Activated T-helper 2 cell treated with anti-CD3 and anti-CD28 coated beads, Interferon-gamma antibody, Interleukin-2, Interleukin-4, amounts not matched to agents 10 μg/mL and 5 μg/mL and 100 μg/mL, durations not matched to agents 14 hours and 24 hours and 36 hours (primary cell): ENCODE results near the gene SPIB. TPM values are rescaled to one million over a fixed set of nuclear protein-coding genes. Genes with fewer than 3 reads are reported as not detected.
A peak's percentile ranks its signal among the peaks of the same experiment; 100 is the strongest.

ENCODE experiments used
- DNase-seq: peaks from one replicate; pipeline ENCODE4 v3.0.0; 2021; ENCODE audit warnings: low spot score
- H3K27ac Mint-ChIP-seq: one replicate; pipeline ENCODE4 v1.8.0; 2021; ENCODE audit warnings: mixed read lengths
- H3K27me3 Mint-ChIP-seq: one replicate; pipeline ENCODE4 v1.8.0; 2021; ENCODE audit warnings: low read depth, mixed read lengths
- H3K36me3 Mint-ChIP-seq: one replicate; pipeline ENCODE4 v1.8.0; 2021; ENCODE audit warnings: low read depth, mixed read lengths
- H3K4me1 Mint-ChIP-seq: one replicate; pipeline ENCODE4 v1.8.0; 2021; ENCODE audit warnings: low read depth, mixed read lengths
- H3K4me3 Mint-ChIP-seq: one replicate; pipeline ENCODE4 v1.8.0; 2021; ENCODE audit warnings: low read depth, mild to moderate bottlenecking, moderate library complexity, mixed read lengths
- H3K9me3 Mint-ChIP-seq: one replicate; pipeline ENCODE4 v1.8.0; 2021; ENCODE audit warnings: mixed read lengths
- intact Hi-C: fragments of 100-400 bp; cut with micrococcal nuclease; formaldehyde crosslinking; loops from one replicate; pipeline ENCODE4 v1.15.1; 2023
- total RNA-seq: library from RNA; stranded (reverse); gene quantifications from 2 replicates; pipeline ENCODE4 v1.2.3, GENCODE V29; 2022

SPIB gene
- 0.66 and 0.80 TPM in 2 replicates for total RNA-seq

GRCh38 chr19:50418176-50419021 is at the start of gene SPIB:
Gene SPIB, plus strand, starts transcription at chr19:50418938. Its CDS starts 25 bp downstream, at chr19:50418963.
- H3K36me3 Mint-ChIP-seq = peaks cover 14% of the 10 kb centered on the region
- DNase-seq = no peak
- intact Hi-C loops = no loop called here
- H3K27ac Mint-ChIP-seq = no peak within 1 kb of the TSS
- no peak within 1 kb of the TSS for H3K4me3 Mint-ChIP-seq
- peaks cover 10% of the 10 kb centered on the region for H3K27me3 Mint-ChIP-seq
- no peaks in the 10 kb centered on the region for H3K9me3 Mint-ChIP-seq
- H3K4me1 Mint-ChIP-seq = peaks cover 10% of the 10 kb centered on the region

GRCh38 chr19:50371914-50372475 is 46.7 kb upstream of the SPIB start:
- Mint-ChIP-seq H3K27ac (no peak overlapping the region), H3K27me3 (no peaks in the 10 kb centered on the region), H3K4me1 (peaks cover 18% of the 10 kb centered on the region), H3K9me3 (no peaks in the 10 kb centered on the region), H3K36me3 (peaks cover 5% of the 10 kb centered on the region), H3K4me3 (no peak overlapping the region)
- intact Hi-C loops = no loop called here
- no peak for DNase-seq

- peaks cover 9% of the 10 kb centered on the region for H3K4me1 Mint-ChIP-seq
- H3K27me3 Mint-ChIP-seq = no peaks in the 10 kb centered on the region
- no peaks in the 10 kb centered on the region for H3K9me3 Mint-ChIP-seq
- peak; percentile 91 for DNase-seq
- peaks cover 44% of the 10 kb centered on the region for H3K36me3 Mint-ChIP-seq
- peak within 1 kb of the TSS; percentile 97 for H3K27ac Mint-ChIP-seq
- peak within 1 kb of the TSS; percentile 92 for H3K4me3 Mint-ChIP-seq
- intact Hi-C loops = loop anchor here (1.0 to 5.0 kb wide), 4 partner anchors 8 to 135 kb away; partner anchors contain the start of genes JOSD2 and POLD1
These were observed 42.3 kb upstream of the SPIB start, which contains the start of gene NR1H2 for GRCh38 chr19:50376166-50377050. Gene NR1H2, plus strand, starts transcription at chr19:50376457. Its CDS starts 1,149 bp downstream, at chr19:50377606.

DNA sequence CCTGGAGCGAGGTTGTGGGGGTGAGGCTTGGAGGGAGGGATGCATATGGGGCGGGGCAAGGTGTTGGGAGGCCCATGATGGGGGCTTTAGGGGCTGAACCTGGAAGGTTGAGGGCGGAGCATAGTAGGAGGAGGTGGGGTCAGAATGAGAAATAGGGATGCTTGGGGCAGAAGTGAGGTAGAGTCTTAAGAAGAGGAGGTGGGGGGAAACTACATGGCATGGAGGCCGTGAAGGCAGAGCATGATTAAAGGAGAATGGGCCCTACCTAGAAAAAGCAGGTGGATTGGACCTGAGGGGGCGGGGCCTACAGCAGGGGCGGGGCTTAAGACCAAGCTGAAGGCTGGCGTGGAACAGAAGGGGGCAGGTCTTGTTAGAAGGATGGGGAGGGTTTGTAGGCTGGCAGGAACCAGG is 41.7 kb upstream of the SPIB start:
- Mint-ChIP-seq H3K9me3 (no peaks in the 10 kb centered on the region), H3K36me3 (peaks cover 46% of the 10 kb centered on the region), H3K27me3 (no peaks in the 10 kb centered on the region), H3K4me3 (peak overlapping the region; percentile 92), H3K4me1 (peaks cover 9% of the 10 kb centered on the region), H3K27ac (peak overlapping the region; percentile 44)
- no peak for DNase-seq
- intact Hi-C loops = loop anchor here (5.0 kb wide), 1 partner anchor 45 kb away; no protein-coding TSS in a partner anchor

DNA sequence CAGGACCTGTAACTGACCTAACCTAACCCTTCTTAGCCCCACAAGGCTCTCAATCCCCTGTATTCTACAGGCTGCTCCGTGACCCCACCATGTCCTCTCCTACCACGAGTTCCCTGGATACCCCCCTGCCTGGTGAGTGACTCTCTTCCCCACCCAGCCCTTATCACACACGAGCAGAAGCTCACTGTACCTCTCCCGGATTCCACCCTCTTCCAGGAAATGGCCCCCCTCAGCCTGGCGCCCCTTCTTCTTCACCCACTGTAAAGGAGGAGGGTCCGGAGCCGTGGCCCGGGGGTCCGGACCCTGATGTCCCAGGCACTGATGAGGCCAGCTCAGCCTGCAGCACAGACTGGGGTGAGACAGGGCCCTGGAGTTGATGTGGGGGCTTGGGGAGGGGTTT is 41.2 kb upstream of the SPIB start:
- H3K9me3 Mint-ChIP-seq = no peaks in the 10 kb centered on the region
- H3K4me3 Mint-ChIP-seq = peak overlapping the region; percentile 92
- H3K4me1 Mint-ChIP-seq = peaks cover 9% of the 10 kb centered on the region
- H3K27me3 Mint-ChIP-seq = no peaks in the 10 kb centered on the region
- no peak overlapping the region for H3K27ac Mint-ChIP-seq
- intact Hi-C loops = loop anchor here (5.0 kb wide), 1 partner anchor 45 kb away; no protein-coding TSS in a partner anchor
- H3K36me3 Mint-ChIP-seq = peaks cover 46% of the 10 kb centered on the region
- no peak for DNase-seq

DNA sequence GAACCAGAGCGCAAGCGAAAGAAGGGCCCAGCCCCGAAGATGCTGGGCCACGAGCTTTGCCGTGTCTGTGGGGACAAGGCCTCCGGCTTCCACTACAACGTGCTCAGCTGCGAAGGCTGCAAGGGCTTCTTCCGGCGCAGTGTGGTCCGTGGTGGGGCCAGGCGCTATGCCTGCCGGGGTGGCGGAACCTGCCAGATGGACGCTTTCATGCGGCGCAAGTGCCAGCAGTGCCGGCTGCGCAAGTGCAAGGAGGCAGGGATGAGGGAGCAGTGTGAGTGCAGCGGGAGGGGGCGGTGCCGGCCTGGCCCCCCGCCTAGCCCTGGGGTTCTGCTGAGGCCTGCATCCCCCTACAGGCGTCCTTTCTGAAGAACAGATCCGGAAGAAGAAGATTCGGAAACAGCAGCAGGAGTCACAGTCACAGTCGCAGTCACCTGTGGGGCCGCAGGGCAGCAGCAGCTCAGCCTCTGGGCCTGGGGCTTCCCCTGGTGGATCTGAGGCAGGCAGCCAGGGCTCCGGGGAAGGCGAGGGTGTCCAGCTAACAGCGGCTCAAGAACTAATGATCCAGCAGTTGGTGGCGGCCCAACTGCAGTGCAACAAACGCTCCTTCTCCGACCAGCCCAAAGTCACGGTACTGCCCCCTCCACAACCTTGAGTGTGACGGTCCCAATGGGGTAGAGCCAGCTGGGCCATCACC is 40.4 kb upstream of the SPIB start:
- intact Hi-C loops = loop anchor here (5.0 kb wide), 1 partner anchor 46 kb away; no protein-coding TSS in a partner anchor
- no peaks in the 10 kb centered on the region for H3K9me3 Mint-ChIP-seq
- no peaks in the 10 kb centered on the region for H3K27me3 Mint-ChIP-seq
- H3K27ac Mint-ChIP-seq = peak overlapping the region; percentile 39
- no peak for DNase-seq
- H3K36me3 Mint-ChIP-seq = peaks cover 46% of the 10 kb centered on the region
- H3K4me3 Mint-ChIP-seq = peak overlapping the region; percentile 54
- peaks cover 12% of the 10 kb centered on the region for H3K4me1 Mint-ChIP-seq

- peaks cover 46% of the 10 kb centered on the region for H3K36me3 Mint-ChIP-seq
- H3K9me3 Mint-ChIP-seq = no peaks in the 10 kb centered on the region
- no peak overlapping the region for H3K27ac Mint-ChIP-seq
- H3K4me3 Mint-ChIP-seq = no peak overlapping the region
- H3K4me1 Mint-ChIP-seq = peaks cover 17% of the 10 kb centered on the region
- no peaks in the 10 kb centered on the region for H3K27me3 Mint-ChIP-seq
- no peak for DNase-seq
- intact Hi-C loops = loop anchor here (5.0 kb wide), 1 partner anchor 47 kb away; no protein-coding TSS in a partner anchor
These were observed 39.9 kb upstream of the SPIB start for GRCh38 chr19:50378863-50379236.

DNA sequence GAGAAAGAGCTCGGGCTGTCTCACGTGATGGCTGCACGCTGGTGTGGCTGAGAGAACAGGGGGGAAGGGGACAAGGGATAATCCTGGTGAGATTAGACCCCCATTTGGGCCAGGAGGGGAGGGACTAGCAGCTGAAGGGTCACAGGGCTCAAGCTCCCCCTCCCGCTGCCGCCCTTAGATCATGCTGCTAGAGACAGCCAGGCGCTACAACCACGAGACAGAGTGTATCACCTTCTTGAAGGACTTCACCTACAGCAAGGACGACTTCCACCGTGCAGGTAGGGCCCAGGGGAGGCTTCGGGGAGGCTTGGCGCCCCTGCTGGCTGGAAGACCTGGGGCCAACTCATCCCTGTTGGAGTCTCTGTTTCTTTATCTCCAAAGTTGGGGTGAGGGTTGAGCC is 39.1 kb upstream of the SPIB start:
- intact Hi-C loops = loop anchor here (5.0 kb wide), 1 partner anchor 47 kb away; no protein-coding TSS in a partner anchor
- Mint-ChIP-seq H3K27ac (no peak overlapping the region), H3K4me1 (peaks cover 17% of the 10 kb centered on the region), H3K9me3 (no peaks in the 10 kb centered on the region), H3K36me3 (peaks cover 53% of the 10 kb centered on the region), H3K4me3 (no peak overlapping the region), H3K27me3 (no peaks in the 10 kb centered on the region)
- DNase-seq = no peak

GRCh38 chr19:50380137-50380536 is 38.6 kb upstream of the SPIB start:
- no peak for DNase-seq
- Mint-ChIP-seq H3K4me1 (peaks cover 22% of the 10 kb centered on the region), H3K27ac (no peak overlapping the region), H3K36me3 (peaks cover 58% of the 10 kb centered on the region), H3K4me3 (no peak overlapping the region), H3K9me3 (no peaks in the 10 kb centered on the region), H3K27me3 (no peaks in the 10 kb centered on the region)
- intact Hi-C loops = no loop called here

- no peak for DNase-seq
- Mint-ChIP-seq H3K36me3 (peaks cover 60% of the 10 kb centered on the region), H3K27ac (peak overlapping the region; percentile 12), H3K27me3 (no peaks in the 10 kb centered on the region), H3K9me3 (no peaks in the 10 kb centered on the region), H3K4me3 (no peak overlapping the region), H3K4me1 (peaks cover 24% of the 10 kb centered on the region)
- intact Hi-C loops = no loop called here
These were observed 38.0 kb upstream of the SPIB start for GRCh38 chr19:50380751-50381151.

- Mint-ChIP-seq H3K27ac (no peak overlapping the region), H3K4me3 (no peak overlapping the region), H3K27me3 (no peaks in the 10 kb centered on the region), H3K4me1 (peaks cover 25% of the 10 kb centered on the region), H3K36me3 (peaks cover 56% of the 10 kb centered on the region), H3K9me3 (no peaks in the 10 kb centered on the region)
- no peak for DNase-seq
- intact Hi-C loops = no loop called here
These were observed 36.6 kb upstream of the SPIB start for GRCh38 chr19:50381881-50382729.
